GM19328 (cell line): Measurements from ENCODE around the gene DNAI1.
"Not testable (repeated sequence)": the region's sequence is repeated elsewhere in the genome, so short reads cannot be mapped to it uniquely, and the experiment has no call there.

ENCODE experiments used
- ATAC-seq: cut with Tn5 transposase; IDR thresholded peaks from one replicate; pipeline ENCODE4 v1.9.1; 2021; ENCODE audit warnings: mild to moderate bottlenecking, moderate library complexity; ENCODE audit not compliant: unreplicated experiment

The DNAI1 gene

GRCh38 chr9:34458013-34458958, at the start of gene DNAI1, which contains the start of gene FAM219A:
TSS of gene DNAI1 (plus strand) at chr9:34458805. CDS start at chr9:34459006, 201 bp downstream.
TSS of gene FAM219A (minus strand) at chr9:34458570. CDS start at chr9:34458263, 307 bp downstream.
- ATAC-seq, result peak; percentile 99

GRCh38 chr9:34409154-34409553, 49.5 kb upstream of the DNAI1 start:
- no peak for ATAC-seq

- ATAC-seq, result no peak
Observed at GRCh38 chr9:34412336-34412735, 46.3 kb upstream of the DNAI1 start.

- ATAC-seq, result no peak
Observed at GRCh38 chr9:34413231-34413852, 45.3 kb upstream of the DNAI1 start.

- ATAC-seq, result no peak
Observed at GRCh38 chr9:34417734-34418133, 40.9 kb upstream of the DNAI1 start.

- no peak for ATAC-seq
Observed at GRCh38 chr9:34419716-34420504, 38.7 kb upstream of the DNAI1 start.

- ATAC-seq, result no peak
Observed at GRCh38 chr9:34426347-34427074, 32.1 kb upstream of the DNAI1 start.

GRCh38 chr9:34428325-34428958, 30.2 kb upstream of the DNAI1 start:
- no peak for ATAC-seq

GRCh38 chr9:34430843-34431437, 27.7 kb upstream of the DNAI1 start:
- ATAC-seq, result no peak

- ATAC-seq, result no peak
Observed at GRCh38 chr9:34431667-34432066, 26.9 kb upstream of the DNAI1 start.

- ATAC-seq, result no peak
Observed at GRCh38 chr9:34437006-34437925, 21.3 kb upstream of the DNAI1 start.

- ATAC-seq, result not testable (repeated sequence)
Observed at GRCh38 chr9:34437926-34438307, 20.7 kb upstream of the DNAI1 start.

- ATAC-seq, result not testable (repeated sequence)
Observed at GRCh38 chr9:34438465-34438864, 20.1 kb upstream of the DNAI1 start.

GRCh38 chr9:34440017-34440416, 18.6 kb upstream of the DNAI1 start:
- ATAC-seq, result no peak

- no peak for ATAC-seq
Observed at GRCh38 chr9:34442770-34443169, 15.8 kb upstream of the DNAI1 start.

- no peak for ATAC-seq
Observed at GRCh38 chr9:34443533-34443932, 15.1 kb upstream of the DNAI1 start.

GRCh38 chr9:34443976-34444375, 14.6 kb upstream of the DNAI1 start:
- no peak for ATAC-seq

GRCh38 chr9:34446468-34446891, 12.1 kb upstream of the DNAI1 start:
- no peak for ATAC-seq

GRCh38 chr9:34446951-34447350, 11.7 kb upstream of the DNAI1 start:
- ATAC-seq, result no peak
